Measurements from ENCODE around the gene CRYGN.

DNA sequence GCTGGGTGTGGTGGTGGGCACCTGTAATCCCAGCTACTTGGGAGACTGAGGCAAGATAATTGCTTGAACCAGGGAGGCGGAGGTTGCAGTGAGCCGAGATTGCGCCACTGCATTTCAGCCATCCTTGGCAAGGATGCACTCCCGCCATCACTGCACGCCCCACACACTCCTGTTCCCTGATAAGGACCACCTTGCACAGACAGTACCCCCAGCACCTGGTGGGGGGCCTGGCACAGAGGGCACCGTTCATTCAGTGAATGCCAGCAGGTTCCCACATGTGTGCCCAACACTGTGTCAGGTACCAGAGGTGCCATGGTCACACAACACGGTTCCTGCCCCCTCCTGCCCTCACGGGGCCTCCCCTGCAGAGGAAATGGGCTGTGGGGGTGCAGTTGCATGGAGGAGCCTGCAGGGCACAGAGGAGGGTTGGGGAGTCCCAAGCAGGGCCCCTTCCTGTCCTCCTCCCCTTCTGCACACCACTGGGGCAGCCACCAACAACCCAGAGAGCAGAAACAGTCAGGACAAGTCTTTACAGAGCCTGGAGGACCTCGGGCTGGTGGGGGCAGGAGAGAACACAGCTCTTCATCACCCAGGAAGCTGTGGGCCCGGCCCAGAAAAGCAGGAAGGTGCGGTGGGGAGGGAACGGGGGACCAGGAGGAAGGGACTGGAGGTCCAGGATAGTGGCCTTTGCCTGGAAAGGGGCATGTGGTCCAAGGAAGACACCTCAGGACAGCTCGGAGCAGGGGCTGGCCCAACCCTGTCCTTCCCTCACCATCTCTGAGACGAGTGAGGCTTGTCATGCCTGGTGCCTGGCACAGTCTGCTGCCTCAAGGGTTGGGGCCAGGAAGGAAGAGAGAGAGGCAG lies 7.1 kb downstream of the CRYGN start:
- TF ChIP-seq GATA2 (IDR thresholded peaks at IDR 0.05; ENCODE audit: low read depth, low read length) (no peak), GATA3 (IDR thresholded peaks at IDR 0.05; ENCODE audit: low read depth, low read length) (no peak)

Measured in SH-SY5Y (cell line).